ENCODE results near the gene CTNNA3.

CTNNA3 gene

GRCh38 chr10:66214721-66215404 is 1481.1 kb downstream of the CTNNA3 start:
- DNase-seq (ENCODE audit: low read depth) = no peak

- DNase-seq (ENCODE audit: low read depth) = no peak
These were observed 1487.0 kb downstream of the CTNNA3 start for GRCh38 chr10:66209025-66209424.

DNA sequence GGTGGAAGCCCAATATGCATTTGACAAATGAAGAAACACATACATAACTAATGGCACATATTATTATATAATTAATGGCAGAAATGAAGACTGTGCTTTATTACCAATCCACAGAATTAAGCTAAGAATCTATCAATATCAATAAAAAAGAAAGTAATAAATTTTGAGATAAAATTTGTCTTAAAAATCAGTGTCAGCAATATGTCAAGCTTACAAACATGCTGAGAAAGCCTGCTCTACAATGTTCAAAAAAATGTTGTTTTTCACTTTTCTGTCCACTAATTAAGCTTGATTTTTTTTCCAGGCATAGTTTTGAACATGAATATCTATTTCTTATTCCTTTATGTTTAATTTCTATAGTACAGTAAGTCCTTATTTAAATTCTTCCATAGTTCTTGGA is 1491.2 kb downstream of the CTNNA3 start:
- no peak for DNase-seq (ENCODE audit: low read depth)

GRCh38 chr10:66202101-66202500 is 1493.9 kb downstream of the CTNNA3 start:
- no peak for DNase-seq (ENCODE audit: low read depth)

DNA sequence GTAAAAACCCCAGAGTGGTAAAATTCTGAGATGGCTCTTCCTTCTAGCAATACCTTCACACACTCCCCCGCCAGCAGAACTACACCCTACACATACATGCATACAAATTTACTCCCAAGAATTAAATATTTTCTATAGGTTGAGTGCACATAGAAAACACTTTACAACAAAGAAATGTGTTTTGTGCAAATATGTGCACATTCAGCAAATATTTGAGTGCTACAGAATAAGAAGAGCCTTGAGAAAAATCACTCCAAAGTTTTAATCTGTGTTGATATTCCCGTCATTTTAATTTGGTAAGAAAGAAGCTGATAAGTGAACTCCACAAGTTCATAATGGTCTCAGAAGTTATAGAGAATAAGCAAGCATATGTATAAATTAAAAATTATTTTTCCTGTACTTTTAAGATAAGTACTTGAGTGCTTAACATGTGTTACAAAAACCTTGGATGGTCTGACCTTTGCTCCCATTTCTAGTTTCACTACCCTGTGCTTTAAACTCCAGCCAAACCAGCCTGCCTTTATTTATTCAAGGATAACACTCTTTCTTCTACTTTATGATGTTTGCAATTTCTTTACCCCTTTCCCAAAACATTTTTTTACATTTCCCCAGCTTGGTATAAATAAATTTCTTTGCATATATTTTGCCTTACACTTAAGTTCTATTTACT is 1503.7 kb downstream of the CTNNA3 start:
- DNase-seq (ENCODE audit: low read depth) = no peak

DNA sequence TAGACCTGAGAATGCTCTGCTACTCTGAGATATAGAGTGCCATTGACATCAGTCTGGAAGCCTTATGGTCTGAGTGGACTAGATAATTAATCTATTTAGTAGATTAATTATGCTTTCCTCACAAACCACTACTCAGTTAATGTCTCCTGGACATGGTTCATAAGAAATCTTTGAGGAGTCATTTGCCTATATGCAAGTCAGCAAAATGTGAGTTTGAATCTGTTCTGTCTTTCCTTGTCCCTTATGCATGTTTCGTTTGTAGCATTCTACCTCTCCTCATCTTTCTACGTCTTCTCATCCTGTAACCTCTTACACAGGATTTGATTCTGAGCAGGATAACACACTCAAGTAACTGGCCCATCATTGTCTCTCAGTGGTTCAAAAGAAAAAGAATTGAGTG is 1505.6 kb downstream of the CTNNA3 start:
- no peak for DNase-seq (ENCODE audit: low read depth)

- DNase-seq (ENCODE audit: low read depth) = no peak
These were observed 1506.7 kb downstream of the CTNNA3 start for GRCh38 chr10:66189271-66189670.

DNA sequence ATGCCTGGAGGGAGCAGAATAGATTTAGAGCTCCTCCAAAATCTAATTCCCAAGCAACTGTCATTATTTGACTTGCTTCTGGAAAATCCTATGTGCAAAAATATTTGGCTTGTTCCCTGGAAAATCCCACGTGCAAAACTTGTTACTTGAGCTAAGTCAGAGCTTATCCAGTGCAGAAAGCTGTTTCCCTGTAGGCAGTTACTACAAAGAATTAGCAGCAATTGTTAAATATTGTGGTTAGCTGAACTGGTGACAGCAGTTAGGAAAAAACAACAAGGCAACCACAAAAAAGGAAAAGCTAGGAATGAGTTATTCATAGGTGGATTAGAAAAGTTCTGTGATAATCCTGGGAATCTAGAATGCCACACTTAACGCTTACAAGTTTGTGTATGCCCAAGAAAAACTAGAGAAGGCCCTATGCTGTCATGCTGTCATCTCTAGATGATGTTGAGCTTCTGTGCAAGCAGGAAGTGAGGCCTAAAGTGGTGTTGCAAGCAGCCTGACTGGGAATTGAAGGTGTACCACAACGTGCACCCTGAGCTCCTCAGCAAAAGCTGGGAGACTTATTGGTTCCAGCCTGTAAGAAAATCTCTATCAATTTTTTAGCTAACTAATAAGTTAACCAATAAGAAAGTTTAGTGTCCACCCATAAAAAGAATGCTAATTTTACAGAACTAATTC is 1508.8 kb downstream of the CTNNA3 start:
- no peak for DNase-seq (ENCODE audit: low read depth)

- no peak for DNase-seq (ENCODE audit: low read depth)
These were observed 1513.0 kb downstream of the CTNNA3 start for GRCh38 chr10:66183028-66183427.

DNA sequence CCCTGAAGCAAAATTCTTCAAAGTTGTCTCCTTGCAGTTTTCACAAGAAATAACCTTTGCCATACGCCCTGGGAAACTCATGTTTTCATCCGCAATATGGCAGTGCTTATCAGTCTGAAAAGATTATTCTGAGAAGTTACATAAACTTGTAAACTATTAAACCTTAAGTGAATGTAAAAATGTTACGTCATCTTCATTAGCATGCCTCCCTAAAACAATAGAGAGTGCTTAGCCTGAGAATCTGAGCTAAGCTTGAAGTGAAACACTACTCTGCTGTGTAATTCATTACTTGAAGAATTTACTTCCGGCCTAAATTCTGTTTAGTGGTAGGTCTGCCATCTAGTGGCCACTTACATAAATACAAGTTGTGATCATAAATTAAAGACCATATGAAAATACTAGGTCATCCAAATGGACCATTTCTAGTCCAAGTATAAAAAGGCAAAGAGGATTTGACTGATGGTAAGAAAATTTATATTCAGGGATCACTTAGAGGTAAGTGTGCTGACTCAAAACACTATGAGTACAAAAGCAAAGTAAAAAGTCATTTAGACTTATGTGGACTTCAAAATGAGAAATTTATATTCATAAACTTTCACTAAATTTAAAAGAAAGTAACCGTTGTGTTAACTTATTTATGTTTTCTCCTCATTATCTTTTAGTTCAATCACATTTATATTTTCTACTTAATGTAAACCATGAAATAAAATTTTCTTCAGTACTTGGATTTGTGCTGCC is 1515.2 kb downstream of the CTNNA3 start:
- no peak for DNase-seq (ENCODE audit: low read depth)

GRCh38 chr10:66180021-66180420 is 1516.0 kb downstream of the CTNNA3 start:
- no peak for DNase-seq (ENCODE audit: low read depth)

GRCh38 chr10:66176772-66177171 is 1519.2 kb downstream of the CTNNA3 start:
- DNase-seq (ENCODE audit: low read depth) = no peak

- DNase-seq (ENCODE audit: low read depth) = no peak
These were observed 1528.2 kb downstream of the CTNNA3 start for GRCh38 chr10:66167816-66168215.

DNA sequence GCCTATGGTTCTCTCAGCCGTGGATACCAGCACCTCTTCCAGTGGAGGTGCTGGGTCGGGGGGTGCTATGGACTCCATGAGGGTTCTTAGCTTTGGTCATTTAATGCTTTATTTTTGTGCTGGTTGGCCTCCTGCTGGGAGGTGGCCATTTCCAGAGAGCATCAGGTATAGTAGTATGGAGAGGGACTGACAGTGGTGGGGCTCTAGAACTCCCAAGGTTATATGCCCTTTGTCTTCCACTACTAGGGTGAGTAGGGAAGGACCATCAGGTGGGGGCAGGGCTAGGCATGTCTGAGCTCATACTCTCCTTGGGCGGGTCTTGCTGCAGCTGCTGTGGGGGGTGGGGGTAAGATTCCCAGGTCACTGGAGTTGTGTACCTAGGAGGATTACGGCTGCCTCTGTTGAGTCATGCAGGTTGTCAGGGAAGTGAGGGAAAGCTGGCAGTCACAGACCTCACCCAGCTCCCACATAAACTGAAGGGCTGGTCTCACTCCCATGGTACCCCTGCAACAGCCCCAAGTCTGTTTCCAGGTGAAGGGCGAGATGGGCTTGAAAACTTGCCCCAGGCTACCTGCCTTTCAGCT is 1533.3 kb downstream of the CTNNA3 start:
- no peak for DNase-seq (ENCODE audit: low read depth)

DNA sequence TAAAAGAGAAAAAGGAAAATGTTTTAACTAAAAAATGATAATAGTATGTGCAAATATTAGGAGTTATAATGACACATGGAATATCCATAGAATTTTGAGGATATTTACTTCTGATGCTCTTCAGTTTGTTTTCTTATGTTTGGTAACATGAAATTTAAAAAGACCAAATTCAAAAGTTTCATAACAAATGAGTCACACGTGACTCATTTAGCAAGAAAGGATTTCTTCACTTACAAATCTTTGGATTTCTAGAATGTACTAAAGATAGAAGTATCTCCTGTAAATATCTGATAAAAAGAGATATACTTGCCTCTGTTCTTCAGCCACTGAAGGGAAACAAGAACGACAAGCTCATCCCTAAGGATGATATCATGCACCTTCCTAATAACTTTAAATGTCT is 1544.6 kb downstream of the CTNNA3 start:
- no peak for DNase-seq (ENCODE audit: low read depth)

- DNase-seq (ENCODE audit: low read depth) = no peak
These were observed 1547.7 kb downstream of the CTNNA3 start for GRCh38 chr10:66148312-66148711.

- no peak for DNase-seq (ENCODE audit: low read depth)
These were observed 1552.0 kb downstream of the CTNNA3 start for GRCh38 chr10:66144016-66144415.

GRCh38 chr10:66102756-66103155 is 1593.2 kb downstream of the CTNNA3 start:
- no peak for DNase-seq (ENCODE audit: low read depth)

- DNase-seq (ENCODE audit: low read depth) = no peak
These were observed 1597.2 kb downstream of the CTNNA3 start for GRCh38 chr10:66098595-66099480.

- DNase-seq (ENCODE audit: low read depth) = no peak
These were observed 1600.4 kb downstream of the CTNNA3 start for GRCh38 chr10:66095610-66096009.

- no peak for DNase-seq (ENCODE audit: low read depth)
These were observed 1610.1 kb downstream of the CTNNA3 start for GRCh38 chr10:66085906-66086305.
